ENCODE results near the gene DDX19B.
"Not testable (repeated sequence)": the region's sequence is repeated elsewhere in the genome, so short reads cannot be mapped to it uniquely, and the experiment has no call there.

DDX19B gene

DNA sequence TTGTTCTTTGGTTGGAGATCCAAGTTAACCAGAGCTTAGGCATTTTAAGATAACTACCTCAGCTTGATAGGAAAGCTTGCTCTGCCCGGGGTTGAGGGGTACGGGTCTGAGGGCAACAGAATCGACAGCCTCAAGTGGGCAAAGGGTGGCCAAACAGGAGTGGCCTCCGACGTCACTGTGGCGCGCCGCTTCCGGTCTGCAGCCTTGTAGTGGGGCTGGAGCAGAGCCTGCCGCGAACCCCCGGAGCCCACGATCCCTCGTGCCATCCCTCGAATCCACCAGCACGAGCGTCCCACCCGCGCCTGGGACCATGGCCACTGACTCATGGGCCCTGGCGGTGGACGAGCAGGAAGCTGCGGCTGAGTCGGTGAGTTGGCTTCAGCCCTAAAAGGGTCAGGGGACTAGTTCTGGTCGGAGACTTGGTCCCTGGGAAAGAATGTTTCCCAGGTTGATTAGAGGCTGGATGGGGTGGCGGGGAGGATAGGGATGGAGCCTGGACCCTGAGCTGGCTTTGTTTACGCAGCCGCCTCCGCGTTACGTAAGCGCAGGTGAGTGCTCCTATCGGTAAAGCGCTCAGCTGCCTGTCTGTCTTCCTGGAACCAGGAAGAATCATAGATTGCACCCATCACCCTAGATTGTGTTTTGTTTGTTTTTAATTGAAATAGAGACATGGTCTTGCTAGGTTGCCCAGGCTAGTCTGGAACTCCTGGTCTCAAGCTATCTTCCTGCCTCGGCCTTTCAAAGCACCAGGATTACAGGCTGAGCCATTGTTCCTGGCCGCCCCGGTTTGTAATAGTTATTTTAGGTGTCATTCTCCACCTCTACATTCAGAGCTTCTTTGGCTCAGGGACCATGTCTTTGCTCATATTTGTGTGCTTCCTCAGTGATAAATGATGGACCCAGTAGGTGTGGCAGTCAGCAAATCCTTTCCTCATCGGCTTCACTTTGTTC lies at the start of gene DDX19B:
TSS of gene DDX19B (plus strand) at position 199 of the 951 bp plus-strand sequence. CDS start at position 311, 112 bp downstream.
- DNase-seq, result peak; percentile 37 to 39

DNA sequence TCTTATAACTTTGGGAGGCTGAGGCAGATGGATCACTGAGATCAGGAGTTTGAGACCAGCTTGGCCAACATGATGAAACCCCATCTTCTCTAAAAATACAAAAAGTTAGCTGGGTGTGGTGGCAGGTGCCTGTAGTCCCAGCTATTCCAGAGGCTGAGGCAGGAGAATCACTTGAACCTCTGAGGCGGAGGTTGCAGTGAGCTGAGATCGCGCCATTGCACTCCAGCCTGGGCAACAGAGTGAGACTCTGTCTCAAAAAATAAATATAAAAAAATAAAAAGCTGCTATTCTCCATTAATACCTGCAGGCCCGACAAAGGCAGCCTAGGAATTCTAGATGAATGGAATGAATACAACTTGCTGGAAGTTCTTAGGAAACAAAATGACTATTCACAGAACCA lies 49.3 kb upstream of the DDX19B start:
- not testable (repeated sequence) for DNase-seq

DNA sequence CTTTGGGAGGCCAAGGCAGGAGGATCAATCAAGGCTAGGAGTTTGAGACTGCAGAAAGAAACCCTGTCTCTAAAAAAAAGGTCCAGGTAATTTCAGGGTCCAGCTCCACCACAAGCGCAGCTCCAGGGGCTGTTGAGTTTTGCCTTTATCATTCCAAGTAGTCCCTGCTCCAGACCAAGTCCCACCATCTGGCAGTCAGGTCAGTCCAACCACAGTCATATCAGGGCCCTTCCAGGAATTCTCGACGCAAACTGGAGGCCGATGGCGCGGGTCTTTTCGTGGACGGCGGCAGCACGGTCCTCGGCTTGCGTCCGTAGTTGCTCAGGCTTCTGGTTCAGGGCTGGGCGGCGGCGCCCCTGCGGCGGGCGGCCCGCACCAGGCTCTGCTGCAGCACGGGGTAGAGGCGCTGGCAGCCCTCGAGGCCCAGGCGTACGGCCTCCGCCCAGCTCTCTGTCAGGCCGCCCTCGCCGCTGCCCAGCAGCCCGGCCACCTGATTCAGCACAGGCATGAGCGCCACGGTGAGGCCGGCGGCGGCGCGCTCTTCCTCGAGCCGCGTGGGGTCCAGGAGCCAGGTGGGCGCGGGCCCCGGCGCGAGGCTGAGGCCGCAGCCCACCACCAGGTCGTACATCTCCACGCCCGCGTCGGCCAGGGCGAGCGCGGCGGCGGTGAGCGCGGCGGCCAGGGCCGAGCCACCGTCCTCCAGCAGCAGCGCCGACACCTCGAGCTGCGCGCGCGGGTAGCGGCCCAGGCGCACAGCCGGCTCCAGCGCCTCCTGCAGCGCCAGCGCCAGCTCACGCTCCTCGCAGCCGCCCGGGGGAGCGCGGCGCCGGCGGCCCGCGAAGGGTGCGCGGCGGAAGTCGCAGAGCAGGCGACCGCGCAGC lies 48.0 kb upstream of the DDX19B start:
- DNase-seq, result peak in 1 of 2 experiments; percentile 16

DNA sequence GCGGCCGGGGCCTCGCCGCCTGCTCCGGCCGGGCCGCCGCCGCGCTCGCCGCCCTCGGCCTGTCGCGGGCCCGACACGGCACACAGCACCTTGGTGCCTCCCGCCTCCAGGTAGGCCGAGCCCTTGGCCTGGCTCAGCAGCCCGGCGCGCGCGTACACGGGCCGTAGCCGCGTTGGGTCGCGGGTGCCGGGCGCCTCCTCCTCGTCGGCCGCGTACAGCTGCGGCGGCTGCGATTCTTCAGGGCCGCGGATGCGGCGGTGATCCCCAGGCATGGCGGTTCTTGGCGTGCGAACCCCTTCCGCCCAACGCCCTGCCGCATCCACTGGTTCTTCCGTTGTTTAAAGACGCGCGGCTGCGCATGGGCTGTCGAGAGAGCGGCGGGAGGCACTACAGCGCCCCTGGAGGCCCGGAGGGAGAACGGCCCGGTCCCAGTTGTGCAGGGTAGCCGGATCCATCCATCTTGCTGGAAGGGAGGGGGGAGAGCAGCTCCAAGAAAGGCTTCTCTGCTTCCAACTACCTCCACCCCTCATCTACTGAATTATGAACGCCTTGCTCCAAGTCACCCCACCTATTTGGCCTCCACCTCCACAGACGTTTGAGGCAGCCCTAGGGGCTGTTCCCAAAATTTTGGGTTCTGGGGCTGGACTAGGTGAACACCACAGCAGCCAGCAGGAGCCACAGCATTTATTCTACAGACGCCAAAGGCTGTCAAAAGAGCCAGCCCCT lies 47.2 kb upstream of the DDX19B start, which contains the start of gene EXOSC6:
TSS of gene EXOSC6 (minus strand) at position 312 of the 726 bp plus-strand sequence. CDS start at position 272, 40 bp downstream.
- DNase-seq, result peak; percentile 86 to 88

DNA sequence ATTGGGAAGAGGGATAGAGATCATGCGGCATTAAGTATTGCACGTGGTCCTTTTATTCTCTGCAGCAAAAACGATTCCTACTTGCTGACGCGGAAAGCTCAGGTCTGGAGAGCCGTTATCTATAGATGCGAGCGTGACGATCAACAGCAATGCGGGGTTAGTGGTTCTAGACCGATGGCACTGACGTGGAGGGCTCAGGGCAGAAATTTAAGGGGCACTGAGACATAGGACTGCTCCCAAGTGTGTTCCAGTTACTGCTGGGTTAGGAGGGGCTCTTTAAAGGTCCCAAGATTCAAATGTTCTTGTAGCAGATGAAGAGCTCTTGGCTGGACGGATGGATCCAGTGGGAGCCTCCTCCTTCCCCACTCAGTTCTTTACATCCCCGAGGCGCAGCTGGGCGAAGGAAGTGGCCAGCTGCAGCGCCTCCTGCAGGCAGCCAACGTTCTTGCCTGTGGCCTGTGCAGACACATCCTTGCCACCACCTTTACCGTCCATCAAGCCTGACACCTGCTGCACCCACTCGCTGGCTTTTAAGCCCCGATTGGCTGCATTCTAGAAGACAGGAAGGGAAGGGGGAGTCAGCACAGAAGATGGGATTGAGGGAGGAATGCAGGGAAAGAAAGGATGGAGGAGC lies 46.5 kb upstream of the DDX19B start:
- DNase-seq, result no peak

DNA sequence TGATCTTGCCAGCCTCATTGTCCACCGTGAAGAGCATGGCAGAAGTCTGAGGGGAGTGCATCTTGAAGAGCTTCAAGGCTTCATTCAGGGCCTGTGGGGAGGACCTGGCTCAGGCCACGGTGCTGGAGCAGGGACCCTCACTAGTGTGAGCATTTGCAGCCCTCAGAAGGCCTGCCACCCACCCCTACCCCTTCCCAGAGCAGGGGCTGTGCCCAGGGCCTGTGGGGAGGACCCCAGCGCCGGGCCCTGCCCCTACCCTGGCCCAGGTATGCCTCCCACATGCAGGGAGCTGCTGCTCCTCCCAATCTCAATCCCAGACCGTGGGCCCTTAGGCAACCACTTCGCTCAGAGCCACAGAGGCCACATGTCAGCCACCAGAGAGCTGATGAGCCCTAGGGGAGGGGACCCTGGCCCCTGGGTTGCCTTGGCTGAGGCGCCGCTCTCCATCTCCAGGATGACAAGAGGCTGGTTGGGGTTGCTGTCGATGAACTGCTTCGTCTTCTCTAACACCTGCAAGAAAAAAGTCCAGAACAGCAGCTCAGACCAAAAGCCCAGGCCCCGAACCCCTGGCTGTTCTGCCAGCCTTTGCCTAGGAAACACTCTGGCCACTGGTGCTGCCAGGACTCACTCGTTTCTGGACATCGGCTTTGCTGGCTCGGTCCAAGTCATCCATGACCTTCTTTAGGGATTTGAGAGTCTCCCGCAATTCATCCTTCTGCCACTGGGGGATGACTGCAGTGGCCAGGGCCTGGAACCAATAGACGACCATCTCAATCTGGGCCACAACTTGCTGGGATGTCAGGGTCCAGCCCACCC lies 45.5 kb upstream of the DDX19B start:
- DNase-seq, result peak in 1 of 2 experiments; percentile 13

DNA sequence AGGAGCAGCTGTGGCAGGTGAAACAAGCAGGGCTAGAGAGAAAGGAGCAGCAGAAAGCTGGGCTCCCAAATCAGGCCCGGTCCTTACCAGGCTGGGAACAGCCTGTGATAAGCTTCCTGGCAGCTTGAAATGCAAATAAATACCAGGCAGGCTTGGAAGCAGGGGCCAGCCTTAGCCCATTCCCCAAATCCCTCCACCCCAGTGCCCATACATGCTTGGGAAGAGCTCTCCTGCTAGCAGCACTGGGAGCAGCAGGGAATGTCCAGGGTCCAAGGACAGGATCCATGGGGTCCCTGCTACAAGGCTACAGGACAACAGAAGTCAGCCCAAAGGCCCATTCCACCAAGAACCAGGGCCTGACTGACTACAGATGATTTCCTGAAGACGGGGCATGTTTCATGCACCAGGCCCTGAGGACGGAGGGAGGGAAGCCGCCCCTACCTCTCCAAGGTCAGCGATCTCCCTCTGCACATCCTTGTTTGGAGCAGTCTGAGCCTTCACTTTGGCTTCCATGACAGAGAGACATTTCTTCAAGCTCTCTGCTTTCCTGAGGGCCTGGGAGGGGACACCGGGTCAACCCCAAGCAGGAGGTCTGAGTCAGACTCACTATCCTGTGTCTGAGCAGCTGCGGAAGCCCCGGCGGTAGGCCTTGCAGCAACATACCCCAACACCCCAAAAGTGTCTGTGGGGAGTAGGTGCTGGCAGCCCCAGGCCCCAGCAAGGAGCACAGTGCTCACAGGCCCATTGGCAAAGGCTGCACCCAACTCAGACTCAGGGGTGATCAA lies 44.6 kb upstream of the DDX19B start:
- no peak for DNase-seq

DNA sequence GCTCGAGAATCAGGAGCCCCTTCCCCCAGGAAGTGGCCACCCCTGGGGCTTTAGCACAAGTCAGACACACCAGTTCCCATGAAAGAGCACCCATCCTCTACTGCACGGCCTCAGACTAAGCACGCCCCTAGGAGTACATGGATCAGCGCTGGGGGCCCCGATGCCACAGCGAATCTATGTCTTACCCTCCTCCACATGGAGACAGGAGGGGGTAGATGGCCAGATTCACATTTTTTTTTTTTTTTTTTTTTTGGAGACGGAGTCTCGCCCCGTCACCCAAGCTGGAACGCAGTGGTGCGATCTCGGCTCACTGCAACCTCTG lies 44.1 kb upstream of the DDX19B start:
- no peak for DNase-seq

DNA sequence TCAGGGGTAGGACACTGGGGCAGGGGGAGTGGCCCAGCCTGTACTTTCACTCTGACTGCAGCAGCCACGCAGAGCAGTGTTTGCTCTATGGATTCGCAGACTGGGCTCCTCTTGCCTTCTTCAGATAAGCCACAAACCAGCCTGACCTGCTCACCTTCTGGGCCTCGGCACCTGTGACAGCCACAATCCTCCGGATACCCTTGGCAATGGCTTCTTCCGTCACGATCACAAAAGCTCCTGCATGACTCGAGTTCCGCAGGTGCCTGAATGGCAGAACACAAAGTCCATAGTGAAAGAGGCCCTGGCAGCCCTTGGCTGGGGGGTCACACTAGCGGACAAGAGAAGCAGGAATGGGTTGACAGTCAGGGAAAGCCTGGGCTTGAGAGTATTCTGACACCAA lies 43.4 kb upstream of the DDX19B start:
- no peak for DNase-seq

DNA sequence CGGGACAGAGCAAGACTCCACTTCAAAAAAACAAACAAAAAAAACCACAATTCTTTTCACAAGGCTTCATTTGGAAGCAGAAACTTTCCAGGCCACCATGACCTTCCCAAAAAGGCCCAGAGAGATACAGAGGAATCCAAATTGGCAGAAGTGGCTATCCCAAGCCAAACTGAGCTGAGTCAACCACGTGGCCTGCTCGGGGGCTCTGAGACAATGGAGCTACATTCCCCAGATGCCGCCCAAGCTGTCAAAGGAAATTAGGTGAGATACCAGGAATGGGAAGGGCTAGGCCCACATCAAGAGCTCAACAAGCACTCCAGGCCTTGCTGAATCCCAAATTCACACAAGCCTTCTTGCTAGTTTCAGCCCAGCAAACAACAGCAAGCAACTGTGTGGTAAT lies 41.6 kb upstream of the DDX19B start:
- DNase-seq, result no peak

DNA sequence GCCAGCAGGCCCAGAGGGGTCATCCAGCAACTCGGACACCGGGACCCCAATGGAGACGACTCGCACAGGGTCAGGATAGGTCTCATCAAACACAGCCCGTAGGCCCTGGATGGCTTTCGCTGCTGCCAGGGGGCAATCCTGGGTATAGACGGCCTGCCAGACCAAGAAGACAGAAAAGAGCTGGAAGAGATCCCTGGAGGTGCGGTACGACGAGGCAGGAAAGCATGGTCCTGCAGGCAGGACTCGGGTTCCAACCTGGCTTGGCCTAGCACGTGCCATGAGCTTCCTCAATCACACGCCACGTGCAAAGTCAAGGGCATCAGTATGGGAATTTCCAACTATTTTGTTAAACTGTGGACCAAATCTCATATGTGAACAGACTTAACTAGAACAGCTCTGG lies 40.9 kb upstream of the DDX19B start:
- no peak for DNase-seq

DNA sequence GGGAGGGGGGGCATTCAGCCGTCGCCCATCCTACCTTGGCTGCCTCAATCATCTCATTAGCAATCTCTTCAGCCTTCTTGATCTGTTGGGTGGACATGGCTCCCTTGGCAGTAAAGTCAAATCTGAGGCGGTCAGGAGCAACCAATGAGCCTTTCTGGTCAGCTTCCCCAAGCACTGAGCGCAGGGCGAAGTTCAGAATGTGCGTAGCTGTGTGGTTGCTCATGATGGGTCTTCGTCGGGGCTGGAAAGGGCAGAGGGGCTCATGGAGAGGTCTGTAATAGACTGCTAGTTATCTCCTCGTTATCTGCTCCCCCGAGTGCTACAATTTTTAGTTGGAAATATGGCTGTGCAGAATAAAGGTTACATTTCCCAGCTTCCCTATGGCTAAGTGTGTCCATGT lies 40.0 kb upstream of the DDX19B start:
- no peak for DNase-seq

DNA sequence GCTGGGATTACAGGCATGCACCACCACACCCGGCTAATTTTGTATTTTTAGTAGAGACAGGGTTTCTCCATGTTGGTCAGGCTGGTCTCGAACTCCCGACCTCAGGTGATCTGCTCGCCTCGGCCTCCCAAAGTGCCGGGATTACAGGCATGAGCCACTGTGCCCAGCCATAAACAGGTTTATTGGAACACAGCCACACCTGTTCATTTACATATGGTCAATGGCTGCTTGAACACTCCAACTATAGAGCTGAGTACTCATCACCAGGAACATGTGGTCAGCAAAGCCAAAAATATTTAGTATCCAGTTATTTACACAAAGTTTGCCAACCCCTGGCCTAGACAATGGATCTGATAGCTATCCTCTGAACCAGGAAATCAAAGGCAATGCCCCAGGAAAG lies 39.1 kb upstream of the DDX19B start:
- DNase-seq, result not testable (repeated sequence)

DNA sequence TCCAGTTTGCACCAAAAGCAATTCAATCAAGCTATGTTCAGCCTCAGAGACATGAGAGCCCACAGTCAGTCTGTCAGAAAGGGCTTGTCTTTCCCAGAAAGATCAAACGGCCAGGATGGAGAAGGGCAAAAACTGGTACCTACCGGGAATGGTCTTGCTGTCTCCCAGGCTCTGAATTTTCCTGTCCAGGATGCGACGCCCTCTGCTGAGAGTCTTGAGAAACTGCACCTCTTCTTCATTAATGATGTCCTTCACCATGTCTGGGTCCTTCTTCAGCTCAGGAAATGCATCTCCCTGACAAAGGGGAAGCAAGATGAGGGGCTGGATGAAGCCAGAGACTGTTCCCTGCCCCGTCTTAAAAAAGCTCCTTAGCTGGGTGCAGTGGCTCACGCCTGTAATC lies 31.5 kb upstream of the DDX19B start:
- no peak for DNase-seq

DNA sequence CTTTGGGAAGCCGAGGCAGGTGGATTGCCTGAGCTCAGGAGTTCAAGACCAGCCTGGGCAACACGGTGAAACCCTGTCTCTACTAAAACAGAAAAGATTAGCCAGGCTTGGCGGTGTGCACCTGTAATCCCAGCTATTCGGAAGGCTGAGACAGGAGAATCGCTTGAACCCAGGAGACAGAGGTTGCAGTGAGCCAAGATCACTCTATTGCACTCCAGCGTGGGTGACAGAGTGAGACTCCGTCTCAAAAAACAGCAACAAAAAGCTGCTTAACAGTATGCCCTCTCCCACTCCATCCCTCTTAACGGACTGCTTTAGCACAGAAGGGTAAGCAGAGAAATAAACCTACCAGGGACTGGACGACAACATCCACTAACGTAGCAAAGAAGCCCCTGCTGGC lies 31.1 kb upstream of the DDX19B start:
- DNase-seq, result not testable (repeated sequence)

DNA sequence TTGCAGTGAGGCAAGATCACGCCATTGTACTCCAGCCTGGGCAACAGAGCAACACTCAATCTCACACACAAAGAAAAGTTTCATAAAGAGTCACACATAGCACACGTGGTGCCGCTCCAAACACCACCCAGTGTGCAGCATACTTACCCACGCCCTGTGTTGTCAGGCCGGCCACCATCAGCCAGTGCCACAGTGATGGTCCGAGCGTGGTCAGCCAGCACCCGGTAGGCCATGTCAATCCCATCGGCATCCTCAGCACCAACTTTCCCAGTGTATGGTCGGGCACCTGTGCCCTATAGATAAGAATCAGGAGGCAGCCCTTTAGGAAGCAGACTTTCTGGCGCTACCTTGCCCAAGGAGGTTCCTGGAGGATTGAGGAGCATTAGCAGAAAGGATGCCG lies 29.5 kb upstream of the DDX19B start:
- DNase-seq, result no peak

DNA sequence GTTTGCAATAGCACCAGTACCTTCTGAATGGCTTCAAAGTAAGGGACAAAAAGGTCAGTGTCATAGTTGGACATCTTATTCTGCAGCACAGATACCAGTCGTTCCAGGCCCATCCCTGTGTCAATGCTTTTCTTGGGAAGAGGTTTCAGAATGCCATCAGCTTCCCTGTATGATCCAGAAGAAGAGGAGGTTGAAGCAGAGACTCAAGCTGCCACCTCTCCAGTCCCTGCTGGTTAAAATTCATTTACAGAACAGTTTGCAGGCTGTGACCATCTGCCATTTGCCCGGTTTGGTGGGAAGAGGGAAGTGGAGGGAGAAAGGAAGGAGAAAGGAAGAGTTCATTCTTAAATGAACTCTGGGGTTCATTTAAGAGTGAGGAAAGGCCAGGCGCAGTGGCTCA lies 28.8 kb upstream of the DDX19B start:
- DNase-seq, result no peak

DNA sequence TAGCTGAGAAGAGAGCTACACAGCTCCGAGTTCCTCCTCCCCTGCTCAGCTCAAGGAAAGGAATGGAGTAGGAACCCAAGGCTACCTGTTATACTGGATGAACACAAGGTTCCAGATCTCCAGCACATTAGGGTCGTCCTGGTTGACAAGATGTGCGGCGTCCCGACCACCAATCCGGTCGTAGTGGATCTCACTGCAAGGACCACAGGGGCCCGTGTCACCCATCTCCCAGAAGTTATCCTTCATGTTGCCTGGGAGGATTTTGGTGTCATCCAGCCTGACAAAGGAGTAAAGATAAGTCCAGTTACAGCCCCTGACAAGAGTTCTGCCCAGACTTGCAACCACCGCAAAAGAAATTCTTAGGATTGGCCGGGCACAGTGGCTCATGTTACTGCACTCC lies 27.3 kb upstream of the DDX19B start:
- no peak for DNase-seq

DNA sequence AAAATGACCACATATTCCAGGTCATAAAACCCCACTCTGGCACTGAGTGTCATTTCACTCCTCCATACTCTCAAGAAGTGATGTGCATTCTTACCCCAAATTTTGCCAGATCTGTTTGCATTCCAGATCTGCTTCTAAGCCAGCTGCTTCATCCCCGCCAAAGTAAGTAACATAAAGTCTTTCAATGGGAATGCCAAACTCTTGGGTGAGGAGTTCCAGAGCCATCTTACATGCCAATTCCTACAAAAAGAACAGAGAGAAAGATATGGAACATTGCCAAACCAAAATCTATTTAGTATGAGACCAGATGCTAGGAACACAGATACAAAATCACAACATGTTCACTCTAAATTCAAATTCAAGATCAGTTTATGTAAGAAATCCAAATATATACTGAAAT lies 22.6 kb upstream of the DDX19B start:
- DNase-seq, result no peak

DNA sequence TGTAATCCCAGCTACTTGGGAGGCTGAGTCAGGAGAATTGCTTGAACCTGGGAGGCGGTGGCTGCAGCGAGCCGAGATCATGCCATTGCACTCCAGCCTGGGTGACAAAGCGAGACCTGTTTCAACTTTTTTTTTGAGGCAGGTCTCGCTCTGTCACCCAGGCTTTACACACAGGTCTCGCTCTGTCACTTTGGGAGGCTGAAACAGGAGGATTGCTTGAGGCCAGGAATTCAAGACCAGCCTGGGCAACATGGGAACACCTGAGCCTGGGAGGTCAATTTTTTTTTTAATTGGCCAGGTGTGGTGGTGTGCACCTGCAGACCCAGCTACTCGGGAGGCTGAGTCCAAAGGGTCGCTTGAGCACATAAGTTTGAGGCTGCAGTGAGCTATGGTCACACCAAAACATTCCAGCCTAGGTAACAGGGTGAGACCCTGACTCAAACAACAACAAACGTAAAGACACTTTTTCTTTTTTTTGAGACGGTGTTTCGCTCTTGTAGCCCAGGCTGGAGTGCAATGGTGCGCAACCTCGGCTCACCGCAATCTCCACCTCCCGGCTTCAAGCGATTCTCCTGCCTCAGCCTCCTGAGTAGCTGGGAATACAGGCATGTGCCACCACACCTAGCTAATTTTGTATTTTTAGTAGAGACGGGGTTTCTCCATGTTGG lies 11.5 kb upstream of the DDX19B start:
- DNase-seq, result not testable (repeated sequence)

Data from activated CD4-positive, alpha-beta T cell treated with anti-CD3 and anti-CD28 coated beads, Interleukin-2, amount 50 U/mL, for 4 hours (primary cell).